DOHH2 (cell line): Measurements from ENCODE around the gene GAS7.

ENCODE experiments used
- EZH2phosphoT487 ChIP-seq: fragments of 200-600 bp; sonication (generic); IDR thresholded peaks from 2 replicates; pipeline ENCODE4 v1.6.1; 2017; ENCODE audit warnings: borderline replicate concordance, mild to moderate bottlenecking, antibody characterized with exemption, low read length, moderate library complexity, mixed read lengths
- TF ChIP-seq, protein P1 (sequence below): fragments of 200-600 bp; sonication (generic); IDR thresholded peaks from one replicate; pipeline ENCODE4 v1.5.1; 2014; ENCODE audit warnings: antibody characterized with exemption, mild to moderate bottlenecking, low read depth, low read length; ENCODE audit not compliant: poor library complexity, severe bottlenecking

DNA sequence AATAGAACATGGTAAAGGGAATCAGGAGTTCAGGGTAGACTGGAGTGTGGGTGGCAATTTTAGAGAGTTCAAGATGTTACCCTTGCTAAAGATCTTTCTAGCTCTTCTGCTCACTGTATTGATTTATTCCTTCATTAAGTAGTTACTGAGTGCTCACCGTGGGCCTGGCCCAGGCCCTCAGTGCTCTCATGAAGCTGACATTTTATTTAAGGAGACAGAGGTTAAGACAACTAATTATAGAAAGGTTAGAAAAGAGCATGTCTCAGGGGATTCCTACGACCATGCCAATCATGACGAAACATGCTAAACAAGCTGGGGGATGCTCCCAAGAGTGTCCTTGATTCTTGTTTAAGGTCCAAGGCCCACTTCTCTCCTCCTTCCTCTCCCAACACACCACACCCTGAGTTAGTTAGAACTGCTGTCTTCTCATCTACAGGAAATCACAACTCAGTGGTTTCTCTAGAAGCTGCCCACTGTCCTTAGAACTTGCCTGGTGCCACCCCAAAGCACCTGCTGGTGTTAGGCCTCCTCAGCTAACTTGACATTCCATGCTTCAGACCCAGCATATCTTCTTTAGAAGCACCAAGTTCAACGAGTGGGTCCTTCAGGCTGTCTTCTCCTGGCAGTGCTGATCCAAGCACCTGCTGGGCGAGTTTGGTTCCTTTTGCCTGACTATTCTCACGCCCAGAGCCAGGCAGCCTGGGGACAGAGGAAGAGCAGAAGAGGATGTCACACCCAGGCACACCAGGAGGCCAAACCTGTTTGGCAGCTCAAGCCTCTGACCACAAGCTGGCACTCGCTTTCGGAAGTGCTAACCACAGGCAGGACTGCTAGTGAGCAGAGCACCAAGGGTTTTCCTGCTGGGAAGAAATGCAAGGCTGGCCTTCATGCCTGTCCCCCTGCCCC is 79.0 kb downstream of the GAS7 start:
- TF ChIP-seq, protein P1, sequence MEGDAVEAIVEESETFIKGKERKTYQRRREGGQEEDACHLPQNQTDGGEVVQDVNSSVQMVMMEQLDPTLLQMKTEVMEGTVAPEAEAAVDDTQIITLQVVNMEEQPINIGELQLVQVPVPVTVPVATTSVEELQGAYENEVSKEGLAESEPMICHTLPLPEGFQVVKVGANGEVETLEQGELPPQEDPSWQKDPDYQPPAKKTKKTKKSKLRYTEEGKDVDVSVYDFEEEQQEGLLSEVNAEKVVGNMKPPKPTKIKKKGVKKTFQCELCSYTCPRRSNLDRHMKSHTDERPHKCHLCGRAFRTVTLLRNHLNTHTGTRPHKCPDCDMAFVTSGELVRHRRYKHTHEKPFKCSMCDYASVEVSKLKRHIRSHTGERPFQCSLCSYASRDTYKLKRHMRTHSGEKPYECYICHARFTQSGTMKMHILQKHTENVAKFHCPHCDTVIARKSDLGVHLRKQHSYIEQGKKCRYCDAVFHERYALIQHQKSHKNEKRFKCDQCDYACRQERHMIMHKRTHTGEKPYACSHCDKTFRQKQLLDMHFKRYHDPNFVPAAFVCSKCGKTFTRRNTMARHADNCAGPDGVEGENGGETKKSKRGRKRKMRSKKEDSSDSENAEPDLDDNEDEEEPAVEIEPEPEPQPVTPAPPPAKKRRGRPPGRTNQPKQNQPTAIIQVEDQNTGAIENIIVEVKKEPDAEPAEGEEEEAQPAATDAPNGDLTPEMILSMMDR = no peak
- no peak for TF ChIP-seq EZH2phosphoT487
